Fibroblast of villous mesenchyme (primary cell): ENCODE results near the gene SPON1. TPM values are rescaled to one million over a fixed set of nuclear protein-coding genes. Genes with fewer than 3 reads are reported as not detected.
A peak's percentile ranks its signal among the peaks of the same experiment; 100 is the strongest.
"Not testable (repeated sequence)": the region's sequence is repeated elsewhere in the genome, so short reads cannot be mapped to it uniquely, and the experiment has no call there.

Source experiments
- DNase-seq: peaks from one replicate; pipeline ENCODE4 v3.0.0-alpha.2; 2010; ENCODE audit warnings: low read depth
- H3K4me3 ChIP-seq: 2 replicates; pipeline ENCODE4 v1.5.1; 2011; ENCODE audit warnings: low read depth, mild to moderate bottlenecking, low read length
- CTCF ChIP-seq: IDR thresholded peaks from 2 replicates; pipeline ENCODE4 v1.5.1; 2012; ENCODE audit warnings: low read depth, mild to moderate bottlenecking, low read length; ENCODE audit not compliant: insufficient read depth
- total RNA-seq: library from RNA; depleted of rRNA; stranded (reverse); fragments of >200 nt; gene quantifications from 2 replicates; pipeline ENCODE4 v1.2.3, GENCODE V29; 2012

The SPON1 gene
- total RNA-seq, 1 donor = 0.43 TPM

GRCh38 chr11:14266622-14267021 is 304.1 kb downstream of the SPON1 start:
- no peak overlapping the region for H3K4me3 ChIP-seq
- TF ChIP-seq CTCF = no peak

DNA sequence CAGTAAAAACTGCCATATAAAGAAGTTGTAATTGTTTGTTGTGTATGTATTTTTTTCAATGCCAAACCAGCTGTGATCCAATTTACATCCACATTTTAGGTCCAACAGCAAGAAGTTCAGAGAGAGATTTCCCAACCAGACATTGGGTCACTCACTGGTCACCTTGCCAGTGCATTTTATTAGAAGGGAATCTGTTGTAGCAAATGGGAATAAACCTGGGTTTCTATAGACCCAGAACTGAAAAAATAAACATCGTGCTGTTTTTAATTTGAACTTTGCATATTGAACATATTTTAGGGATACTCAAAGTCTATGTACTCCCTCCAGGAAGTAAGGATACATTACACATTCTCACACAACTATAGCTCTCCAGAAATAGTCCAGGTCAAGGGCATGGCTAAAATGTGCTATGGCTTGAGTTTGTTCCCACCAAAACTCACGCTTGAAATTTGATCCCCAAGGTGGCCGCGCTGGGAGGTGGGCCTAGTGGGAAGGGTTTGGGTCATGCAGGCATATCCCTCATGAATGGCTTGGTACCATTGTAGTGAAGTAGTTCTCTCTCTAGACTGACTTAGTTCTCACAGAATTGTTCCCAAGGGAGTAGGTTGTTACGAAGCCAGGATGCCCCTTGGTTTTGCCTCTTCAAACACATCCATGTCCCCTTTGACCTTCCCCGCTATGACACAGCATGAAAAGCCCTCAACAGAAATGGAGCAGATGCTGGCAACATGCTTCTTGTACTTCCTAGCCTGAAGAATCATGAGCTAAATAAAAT is 305.5 kb downstream of the SPON1 start:
- no peak for DNase-seq
- TF ChIP-seq CTCF = no peak
- no peak overlapping the region for H3K4me3 ChIP-seq

More at GRCh38 chr11:14266622-14267021, 304.1 kb downstream of the SPON1 start:
- DNase-seq = no peak

GRCh38 chr11:14269692-14270573 is 307.4 kb downstream of the SPON1 start:
- no peak for DNase-seq
- H3K4me3 ChIP-seq = no peak overlapping the region
- TF ChIP-seq CTCF = no peak

- no peak overlapping the region for H3K4me3 ChIP-seq
- no peak for DNase-seq
- TF ChIP-seq CTCF = no peak
Observed at GRCh38 chr11:14270690-14271542, 308.4 kb downstream of the SPON1 start.

DNA sequence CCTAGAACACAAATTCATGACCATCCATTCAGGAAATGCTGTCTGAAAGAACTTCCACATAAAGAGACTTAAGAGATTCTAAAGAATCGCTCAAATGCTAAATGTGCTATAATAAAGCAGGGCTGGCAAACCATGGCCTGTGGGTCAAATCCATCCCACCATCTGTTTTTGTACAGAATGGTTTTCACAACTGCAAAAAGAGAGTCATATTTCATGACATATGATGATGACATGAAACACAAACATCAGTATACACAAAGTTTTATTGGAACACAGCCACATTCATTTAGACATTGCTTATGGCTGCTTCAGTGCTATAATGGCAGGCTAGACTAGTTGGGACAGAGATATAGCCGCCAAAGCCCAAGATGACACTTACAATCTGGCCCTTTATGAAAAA is 311.4 kb downstream of the SPON1 start:
- DNase-seq = no peak
- no peak overlapping the region for H3K4me3 ChIP-seq
- no peak for TF ChIP-seq CTCF

DNA sequence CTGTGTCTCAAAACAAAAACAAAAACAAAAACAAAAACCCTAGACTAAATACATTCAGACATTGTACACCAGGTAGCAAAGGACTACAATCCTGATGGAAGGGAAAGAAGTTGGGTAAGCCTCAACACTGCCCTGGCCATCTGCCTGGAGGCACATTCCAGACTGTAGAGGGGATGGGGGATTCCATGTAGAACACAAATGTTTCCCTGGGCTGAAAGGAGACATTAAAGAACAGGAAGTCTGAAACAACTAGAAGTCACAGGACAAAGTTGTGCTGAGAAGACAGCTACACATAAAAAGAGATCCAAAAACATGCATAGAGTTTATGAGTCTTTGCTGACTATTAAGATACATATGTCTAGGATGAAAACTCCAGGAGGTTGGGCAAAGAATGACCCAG is 312.6 kb downstream of the SPON1 start:
- peak; percentile 65 for DNase-seq
- TF ChIP-seq CTCF = no peak

DNA sequence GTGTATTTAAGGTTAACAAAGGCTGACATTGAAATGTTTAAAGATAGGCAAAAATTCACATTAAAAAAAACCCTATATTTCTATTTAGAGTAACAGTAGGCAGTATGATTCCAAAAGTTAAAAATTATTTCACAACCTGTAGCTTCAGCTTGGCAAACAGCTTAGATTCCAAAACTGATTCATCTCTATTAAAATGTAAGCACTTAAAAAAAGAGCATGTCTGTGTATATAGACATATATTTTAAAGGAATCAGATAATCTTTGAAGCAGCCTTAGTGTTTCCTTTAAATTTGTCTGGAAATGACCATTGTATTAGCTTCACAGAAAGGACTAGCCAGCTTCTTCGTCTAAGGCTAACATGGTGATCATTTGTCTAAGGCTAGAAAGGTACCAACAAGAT is 316.3 kb downstream of the SPON1 start:
- DNase-seq, H3K4me3 ChIP-seq: not testable (repeated sequence)

More for the DNA sequence above, 312.6 kb downstream of the SPON1 start:
- H3K4me3 ChIP-seq = no peak overlapping the region
